Epithelial cell of prostate (primary cell): ENCODE results near the gene GPER1.

Experiments
- DNase-seq: peaks from one replicate; pipeline ENCODE4 v3.0.0-alpha.2; 2011; ENCODE audit warnings: low read depth, low spot score
- H3K27ac ChIP-seq: fragments of 450-650 bp; 2 replicates; pipeline ENCODE4 v1.5.1; 2017; ENCODE audit warnings: mild to moderate bottlenecking

The GPER1 gene

DNA sequence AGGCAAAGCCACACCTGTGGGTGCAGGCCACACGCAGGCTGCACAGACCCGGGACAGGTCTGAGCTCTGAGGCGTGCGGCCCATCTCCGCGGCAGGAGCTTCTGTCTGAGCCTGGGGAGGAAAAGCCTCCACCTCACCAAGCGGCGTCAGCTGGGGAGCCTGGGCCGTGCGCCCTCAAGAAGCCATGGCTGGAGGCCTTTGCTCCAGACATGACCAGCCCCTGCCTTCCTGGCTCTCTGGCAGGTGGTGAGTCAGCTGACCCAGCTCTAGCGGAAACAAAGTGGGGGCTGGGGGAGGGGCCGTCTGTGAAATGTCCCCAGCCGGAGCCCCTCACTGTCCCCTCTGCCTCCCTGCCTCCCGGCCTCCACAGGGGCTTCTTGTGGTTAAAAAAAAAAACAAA is 12.5 kb downstream of the GPER1 start:
- no peak overlapping the region for H3K27ac ChIP-seq
- no peak for DNase-seq

DNA sequence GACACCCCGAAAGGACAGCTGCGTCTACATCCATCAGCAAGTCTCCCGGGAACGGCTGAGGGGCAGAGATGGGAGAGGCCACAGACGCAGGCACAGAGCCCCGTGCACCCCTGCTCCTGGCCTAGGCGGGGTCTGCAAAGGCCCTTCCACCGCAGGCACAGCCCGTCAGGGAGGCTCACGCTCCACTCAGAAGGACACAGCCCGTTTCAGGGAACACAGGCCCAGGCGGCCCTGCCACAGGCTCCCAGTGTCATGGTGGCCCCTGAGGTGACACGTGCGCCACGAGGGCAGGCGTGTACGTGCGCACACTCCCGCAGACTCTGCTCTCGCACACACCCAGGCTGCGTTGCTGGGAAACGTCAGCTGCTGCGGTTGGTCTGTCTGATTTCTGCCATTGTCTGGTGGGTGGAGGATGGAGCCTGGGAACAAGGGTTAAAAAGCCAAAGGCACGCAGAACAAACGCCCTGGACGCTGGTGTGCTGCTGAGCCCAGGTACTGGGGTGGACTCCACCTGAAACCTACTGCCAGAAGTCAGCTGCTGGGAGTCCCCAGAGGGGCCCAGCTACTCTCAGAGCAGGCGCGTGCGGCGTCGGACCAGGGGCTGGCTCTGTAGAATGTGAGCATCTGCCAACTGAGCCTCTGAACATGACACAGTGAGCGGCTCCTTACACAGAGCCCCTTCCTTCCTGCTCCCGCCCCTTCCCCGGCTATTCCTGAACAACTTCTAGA is 13.1 kb downstream of the GPER1 start:
- DNase-seq, result no peak
- H3K27ac ChIP-seq, result no peak overlapping the region

DNA sequence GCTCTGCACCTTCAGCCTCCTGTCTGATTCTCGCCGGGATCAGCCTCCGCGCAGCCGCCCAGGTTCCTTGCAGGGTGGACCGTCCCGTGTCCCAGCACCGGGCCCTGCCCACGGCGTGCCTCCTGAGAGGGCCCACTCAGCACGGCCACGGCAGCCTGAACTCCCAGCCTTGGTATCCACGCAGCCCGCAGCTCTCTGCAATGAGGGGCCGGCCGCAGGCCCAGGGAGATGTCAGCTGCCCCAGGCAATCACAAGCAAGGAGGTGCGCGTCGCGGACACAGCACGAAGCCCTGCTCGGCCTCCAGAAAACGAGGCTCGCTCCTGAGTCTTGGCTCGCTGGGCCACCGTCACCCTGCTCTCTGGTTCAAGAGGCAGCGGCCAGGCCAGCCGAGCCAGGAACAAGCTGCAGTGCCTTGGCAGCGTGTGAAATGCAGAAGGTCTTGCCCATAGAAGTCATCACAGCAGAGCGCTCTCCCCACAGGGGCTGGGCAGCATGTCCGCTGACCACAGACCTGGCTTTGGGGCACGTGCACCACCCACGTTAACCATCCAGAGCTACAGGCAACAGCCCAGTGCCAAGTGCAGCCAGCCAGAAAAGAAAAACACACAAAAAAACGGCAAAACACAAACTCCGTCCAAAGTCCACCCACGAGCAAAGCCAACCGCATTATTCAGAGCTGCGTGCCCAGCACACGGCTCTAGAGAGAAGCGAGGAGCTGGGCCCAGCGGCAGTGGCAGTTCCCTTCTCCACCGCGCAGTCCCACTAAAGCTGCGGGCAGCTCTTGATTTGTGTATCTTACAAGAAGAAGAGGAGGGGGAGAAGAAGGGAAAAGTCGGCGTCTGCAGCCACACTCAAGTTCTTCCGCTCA is 13.9 kb downstream of the GPER1 start:
- no peak overlapping the region for H3K27ac ChIP-seq
- DNase-seq, result no peak

DNA sequence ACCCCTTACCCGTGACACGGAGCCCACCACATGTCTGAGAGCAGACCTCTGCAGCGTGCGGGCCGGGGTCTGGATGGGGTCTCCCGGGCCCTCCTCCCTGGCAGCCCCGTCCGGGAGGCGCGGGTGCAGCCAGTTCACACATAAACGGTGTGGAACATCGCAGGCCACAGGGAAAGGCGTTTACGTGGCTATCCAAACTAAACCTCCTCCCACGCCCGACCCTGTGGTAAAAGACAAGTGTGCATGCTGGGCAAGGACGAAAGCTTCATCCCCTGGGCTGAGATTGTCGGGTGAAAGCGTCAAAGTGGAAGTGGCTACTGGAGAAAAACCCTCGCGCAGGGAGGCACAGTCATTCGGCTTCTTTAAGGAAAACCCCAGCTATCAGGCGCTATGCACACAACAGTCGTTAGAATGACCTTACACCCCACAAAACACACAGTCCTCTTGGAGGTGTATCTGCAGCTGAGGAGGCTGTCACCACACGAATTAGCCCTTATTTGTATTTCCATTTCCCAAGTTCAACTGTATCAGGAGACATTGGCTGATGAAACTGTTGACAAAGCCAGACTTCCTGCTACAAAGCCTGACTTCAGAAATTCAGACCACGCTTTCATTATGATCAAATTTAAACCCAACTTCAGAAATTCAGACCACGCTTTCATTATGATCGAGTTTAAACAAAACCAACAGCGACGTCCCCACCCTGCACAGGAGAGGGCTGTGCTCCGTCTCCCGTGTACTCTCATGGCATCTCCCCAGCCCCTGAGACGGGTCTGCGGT is 15.3 kb downstream of the GPER1 start:
- no peak for DNase-seq
- no peak overlapping the region for H3K27ac ChIP-seq

DNA sequence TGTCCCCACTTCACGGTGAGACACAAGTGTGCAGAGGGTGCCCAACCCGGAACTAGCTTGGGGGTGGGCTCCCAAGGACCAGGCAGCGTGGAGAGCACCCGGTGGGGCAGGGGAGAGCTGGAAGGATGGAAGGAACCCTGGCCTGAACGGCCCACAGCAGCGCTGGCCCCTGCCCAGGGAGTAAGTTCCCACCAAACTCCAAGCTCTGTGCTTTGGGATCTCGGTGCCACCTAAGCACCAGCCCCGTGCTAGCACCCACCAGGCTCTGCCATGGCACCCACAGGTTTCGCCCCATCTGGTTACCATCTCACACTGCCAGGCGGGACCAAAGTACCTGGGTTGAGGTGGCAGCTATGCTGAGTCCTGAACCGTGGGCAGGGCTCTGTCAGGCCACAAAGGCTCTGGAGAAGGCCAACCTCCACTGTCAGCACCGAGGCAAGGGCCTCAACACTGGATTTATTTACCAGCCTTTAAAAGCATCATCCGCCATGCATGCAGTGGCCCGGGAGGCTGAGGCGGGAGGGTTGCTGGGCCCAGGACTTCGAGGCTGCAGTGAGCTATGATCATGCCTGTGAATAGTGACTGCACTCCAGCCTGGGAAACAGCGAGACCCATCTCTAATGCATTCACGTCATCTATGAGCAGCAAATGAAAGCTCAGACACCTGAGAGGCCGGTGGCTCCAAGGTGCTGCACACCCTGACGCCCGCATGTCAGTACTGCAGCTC is 16.0 kb downstream of the GPER1 start:
- H3K27ac ChIP-seq, result no peak overlapping the region
- DNase-seq, result no peak

DNA sequence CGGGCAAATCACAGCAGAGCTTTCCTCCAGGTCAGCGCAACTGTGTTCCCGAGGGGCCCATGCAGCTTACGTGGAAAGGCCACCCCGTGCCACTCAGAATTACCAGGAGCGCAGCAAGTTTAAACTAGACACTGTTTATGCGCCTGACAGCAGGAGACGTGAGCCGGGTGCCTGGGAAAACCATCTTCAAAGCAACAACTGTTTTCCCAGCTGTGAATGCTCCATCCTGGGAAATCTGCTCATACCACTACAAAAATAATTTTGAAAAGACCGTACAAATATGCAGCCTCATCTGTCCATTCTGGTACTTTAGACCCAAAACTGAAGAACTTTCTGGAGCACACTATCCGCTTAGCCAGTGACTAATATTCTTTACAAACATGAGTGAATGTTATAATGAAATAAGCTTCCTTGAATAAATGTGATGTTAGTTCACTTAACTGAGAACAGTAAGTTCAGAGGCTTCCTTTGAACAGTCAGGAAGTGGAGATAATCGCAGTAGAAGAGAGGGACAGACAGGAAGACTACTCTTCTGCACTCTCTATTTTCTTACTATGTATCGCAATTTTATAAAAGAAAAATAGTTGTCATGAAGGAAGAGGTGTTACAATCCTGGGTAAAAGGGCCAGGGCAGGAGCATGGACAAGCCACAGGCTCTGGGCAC is 16.7 kb downstream of the GPER1 start:
- no peak for DNase-seq
- no peak overlapping the region for H3K27ac ChIP-seq

DNA sequence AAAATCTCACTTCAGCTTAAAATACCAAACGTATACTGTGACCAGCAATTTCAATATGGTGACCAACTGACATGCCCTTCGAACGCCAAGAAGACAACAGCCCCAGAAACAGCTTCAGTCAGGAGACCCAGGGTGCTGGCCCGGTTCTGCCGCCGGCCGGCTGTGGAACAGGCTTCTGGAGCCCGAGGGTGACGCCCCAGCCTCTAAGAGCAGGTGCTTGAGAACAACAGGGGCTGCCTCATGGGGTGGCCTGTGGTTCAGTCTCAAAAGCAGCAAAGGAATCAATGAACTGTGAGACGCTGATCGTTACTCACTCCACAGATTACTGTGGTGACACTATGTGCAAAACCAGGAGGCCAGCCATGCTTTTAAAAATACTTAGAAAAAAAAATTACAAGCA is 17.3 kb downstream of the GPER1 start:
- H3K27ac ChIP-seq, result no peak overlapping the region
- DNase-seq, result no peak

DNA sequence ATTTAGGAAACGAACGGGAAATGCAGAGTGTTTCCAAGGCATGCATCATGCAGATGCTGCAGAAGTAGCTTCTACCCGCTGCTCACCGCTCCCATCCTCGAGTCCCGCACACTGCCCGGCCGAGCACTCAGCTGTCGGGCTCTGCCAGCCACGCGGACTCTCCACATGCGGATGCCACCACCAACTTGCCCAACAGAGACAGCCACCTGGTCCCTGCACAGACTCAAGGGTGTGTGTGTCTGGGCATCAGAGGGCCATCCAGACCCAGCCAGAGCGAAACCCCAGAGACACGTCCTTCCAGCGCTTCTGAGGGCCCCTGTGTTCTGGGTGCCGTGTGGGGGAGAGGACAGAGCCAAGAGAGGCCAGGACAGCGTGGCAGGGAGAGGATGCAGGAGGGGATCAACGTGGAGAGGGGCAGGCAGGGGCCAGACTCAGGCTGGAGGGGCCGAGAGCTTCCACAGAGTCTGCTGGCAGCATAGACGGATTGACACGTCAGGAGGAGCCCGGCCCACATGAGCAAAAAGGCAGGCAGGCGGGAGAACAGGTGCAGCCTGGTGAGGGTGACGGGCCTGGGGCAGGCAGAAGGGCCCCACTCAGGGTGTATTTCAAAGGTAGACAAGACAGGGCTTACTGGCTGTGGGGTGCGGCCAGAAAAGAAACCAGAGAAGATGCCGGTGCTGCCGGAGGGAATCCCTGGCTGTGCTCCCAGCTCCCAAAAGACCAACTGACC is 18.3 kb downstream of the GPER1 start:
- no peak for DNase-seq

DNA sequence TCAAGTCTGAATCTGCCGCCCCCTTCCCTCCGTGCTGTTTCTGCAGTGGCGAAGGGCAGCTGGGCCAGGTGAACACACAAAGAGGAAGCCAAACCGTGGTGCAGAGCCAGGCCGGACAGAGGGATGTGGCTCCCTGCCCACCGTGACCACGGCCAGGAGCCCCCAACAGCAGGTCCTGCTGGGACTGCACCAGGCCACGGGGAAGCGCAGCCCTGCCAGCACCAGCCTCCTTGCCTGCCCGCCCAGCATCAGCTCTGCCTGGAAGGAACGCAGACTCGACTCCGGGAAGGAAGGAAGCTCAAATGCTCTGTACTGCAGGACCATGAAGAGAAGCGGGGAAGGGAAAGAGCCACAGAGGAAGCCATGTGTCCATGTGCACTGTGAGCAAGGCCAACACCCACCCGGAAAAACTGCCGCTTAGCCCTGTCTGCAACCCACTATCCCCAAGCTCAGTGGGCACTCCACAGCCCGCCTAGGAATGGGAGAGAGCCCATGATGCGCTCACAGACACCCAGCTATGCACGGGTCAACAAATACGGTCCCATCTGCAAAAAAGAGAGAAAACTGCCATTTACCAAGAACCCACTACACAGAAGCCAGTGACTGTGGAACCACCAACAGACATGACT is 19.0 kb downstream of the GPER1 start:
- no peak for DNase-seq
- no peak overlapping the region for H3K27ac ChIP-seq

More for the DNA sequence above, 18.3 kb downstream of the GPER1 start:
- H3K27ac ChIP-seq, result no peak overlapping the region

DNA sequence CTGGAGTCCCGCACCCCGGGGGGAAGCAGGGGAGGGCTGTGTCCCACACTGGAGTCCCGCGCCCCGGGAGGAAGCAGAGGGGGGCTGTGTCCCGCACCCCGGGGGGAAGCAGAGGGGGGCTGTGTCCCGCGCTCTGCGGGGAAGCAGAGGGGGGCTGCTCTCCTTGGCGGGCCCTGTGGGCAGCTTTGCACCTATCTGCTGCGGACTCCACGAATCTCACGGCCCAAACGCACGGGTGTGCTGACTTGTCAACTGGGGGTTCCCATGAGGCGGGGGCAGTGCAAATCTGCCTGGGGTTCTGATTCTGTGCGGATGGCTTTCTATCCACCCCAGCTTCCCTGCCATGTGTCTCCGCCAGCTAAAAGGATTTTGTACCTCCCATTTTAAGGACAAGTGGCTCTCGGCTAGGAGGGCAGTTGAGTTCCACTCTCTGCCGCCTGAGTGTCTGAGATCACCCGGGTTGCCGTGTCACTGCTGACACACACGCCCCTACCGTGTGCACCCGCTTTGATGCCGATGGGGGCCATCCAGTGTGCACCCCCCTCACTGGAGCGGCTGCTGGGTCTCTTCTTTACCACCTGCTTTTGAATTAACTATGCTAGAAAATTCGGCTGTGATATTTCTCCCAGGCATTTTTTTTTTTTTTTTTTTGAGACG is 20.5 kb downstream of the GPER1 start:
- no peak overlapping the region for H3K27ac ChIP-seq
- no peak for DNase-seq

DNA sequence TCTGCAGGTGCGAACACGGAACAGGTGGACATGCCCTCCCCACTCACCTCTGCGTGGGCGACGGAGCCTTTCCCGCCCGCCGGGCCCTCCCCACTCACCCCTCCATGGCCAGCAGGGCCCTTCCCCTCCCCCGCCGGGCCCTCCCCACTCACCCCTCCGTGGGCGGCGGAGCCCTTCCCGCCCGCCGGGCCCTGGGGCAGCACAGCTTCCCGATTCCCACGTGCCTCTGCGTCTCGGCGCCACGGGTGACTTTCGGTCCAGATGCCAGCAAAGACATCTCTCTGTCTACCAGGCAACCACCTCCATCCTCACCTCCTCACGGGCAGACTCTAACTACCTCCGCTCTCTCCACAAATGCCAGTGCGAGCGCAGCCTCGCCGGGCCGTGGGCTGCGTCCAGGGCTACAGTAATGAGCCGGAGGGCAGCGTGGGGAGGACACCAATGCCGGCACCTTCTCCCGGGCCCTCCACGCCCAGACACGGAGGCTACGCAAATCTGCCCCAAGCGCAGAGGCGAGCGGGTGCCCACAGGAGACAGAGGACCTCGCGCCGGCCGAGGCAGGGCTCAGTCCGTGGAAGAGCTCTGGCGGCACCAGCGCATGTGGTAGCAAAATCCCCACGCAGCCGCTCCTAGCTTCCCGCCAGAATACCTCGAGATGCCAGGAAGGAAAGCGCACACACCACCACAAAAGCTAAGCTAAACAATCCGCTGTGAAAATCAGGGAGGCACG is 21.8 kb downstream of the GPER1 start:
- no peak overlapping the region for H3K27ac ChIP-seq
- DNase-seq, result no peak

DNA sequence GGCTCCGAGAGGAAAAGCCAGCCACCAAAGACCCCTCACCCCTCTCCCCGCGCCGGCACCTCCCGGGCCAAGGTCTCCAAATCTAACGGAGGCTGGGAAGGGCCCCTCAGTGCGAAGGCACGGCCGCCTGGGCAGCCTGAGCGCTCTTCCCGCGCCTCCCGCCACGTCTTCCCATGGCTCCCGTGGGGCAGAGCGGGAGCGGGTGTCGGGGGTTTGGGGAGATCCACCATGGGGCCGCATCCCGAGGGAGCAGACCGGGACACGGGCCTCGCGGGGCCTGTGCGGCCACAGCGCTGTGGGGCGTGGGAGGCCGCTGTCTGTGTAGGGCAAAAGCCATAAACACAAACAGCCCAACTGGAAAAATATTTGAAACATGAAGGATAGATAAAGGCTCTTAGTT is 22.4 kb downstream of the GPER1 start:
- no peak overlapping the region for H3K27ac ChIP-seq
- DNase-seq, result no peak

DNA sequence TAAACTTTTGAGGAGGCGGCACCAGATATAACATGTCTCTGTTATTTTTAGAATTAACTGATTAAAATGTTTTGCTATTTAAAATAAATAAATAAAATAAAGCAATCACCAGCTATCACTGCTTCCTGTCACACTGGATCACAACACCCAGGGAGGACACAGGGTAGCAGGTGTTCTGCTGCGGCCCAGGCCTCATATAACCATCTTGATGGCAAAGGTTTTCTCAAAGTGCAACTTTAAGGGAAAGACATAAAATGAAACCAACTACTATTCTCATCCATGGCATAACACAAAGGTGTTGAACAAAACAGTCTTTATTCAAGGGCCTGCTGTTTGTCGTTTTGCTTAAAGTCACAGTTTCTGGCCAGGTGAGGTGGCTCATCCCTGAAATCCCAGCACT is 23.2 kb downstream of the GPER1 start:
- DNase-seq, result no peak
- H3K27ac ChIP-seq, result no peak overlapping the region

DNA sequence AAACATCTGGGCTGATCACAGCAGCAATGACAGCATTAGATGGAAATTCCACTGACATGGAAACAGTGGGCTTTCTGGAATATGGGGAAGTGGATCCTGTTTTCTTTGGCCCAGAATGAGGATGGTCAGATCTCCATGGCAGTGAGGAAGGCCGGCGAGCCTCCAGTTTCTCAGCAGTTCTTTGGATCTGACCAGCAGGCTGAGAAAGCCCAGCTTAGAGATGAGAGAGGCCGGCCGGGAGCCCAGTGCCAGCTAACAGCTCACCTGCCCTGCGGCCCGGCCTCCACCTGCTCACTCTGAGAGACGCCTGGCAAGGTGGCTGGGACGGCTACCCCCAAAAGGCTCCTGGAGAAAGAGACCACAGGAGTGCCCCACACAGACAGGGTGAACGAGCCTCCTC is 24.2 kb downstream of the GPER1 start:
- DNase-seq, result no peak
- no peak overlapping the region for H3K27ac ChIP-seq

DNA sequence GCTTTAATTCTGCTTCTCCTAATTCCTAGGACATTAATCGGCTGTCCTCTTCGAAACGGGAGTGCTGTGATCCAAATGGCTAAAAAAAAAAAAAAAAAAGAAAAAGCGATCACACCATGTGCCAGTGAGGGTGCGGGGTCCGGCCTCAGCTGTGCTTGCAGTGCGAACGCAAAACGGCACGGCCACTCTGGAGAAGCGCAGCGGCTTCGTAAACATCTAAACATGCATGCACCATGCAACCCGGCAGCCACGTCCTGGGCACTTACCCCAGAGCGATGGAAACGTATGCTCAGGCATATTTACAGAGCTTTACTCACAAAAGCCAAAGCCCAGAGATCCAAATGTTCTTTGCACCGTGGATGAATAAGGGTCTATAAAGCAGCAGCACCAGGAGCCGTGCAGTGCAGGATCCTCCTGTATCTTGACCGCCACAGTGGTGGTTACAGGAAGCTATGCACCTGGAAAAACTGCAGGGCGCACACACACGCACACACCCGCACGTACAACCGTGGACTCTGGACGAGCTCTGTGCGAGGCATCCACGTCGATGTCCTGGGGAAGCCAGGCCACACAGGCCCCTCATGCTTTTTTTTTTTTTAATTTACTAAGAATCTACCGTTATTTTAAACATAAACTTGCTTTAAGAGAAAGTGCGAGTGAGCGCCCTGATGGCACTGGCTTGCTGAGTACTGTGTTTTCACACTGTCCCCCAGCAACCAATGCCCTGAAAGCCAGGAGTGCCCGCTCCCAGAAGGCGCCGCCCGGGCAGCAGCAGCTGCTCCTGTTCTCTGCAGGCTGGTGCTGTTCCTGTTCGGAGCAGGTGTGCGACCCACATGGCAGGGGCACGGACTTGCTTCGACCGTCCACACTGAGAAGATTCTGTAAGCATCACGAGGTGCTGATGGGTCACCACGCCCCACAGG is 25.0 kb downstream of the GPER1 start:
- no peak overlapping the region for H3K27ac ChIP-seq
- DNase-seq, result no peak

DNA sequence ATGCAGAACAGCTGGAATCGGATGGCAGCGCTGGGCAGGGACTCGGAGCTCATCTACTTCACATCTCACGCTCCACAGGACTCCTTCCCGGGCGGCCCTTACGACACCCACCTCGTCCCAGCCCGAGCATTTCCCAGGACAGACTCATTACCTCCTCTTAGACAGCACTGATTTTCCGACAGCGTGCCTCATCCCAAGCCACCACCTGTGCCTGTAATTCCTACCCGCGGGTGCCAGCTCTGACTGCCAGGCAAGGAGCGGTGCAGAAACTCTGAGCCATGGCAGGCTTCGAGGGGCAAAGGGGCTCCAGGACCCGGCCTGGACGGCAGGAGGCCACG is 25.6 kb downstream of the GPER1 start:
- no peak overlapping the region for H3K27ac ChIP-seq
- DNase-seq, result no peak

DNA sequence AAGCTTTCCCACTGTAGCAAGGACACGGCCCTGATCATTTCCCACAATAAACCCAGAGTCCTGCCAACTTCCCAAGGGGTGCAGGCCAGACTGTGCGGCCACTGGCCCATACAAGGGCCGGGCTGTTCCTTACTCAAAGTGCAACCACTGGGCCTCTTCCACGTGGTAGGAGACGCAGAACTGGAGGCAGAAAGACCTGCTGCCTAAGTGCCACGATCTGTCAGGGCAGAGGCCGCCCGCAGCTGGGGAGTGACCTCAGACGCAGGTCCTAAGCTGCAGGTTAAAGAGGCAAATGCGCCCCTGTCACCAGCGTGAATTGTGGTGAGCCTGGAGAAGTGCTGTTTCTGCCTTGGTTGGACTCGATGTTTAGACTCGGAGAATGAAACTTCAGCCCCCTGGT is 26.2 kb downstream of the GPER1 start:
- no peak for DNase-seq
- no peak overlapping the region for H3K27ac ChIP-seq
